ENCODE measurements around the gene SEC14L6. TPM values are rescaled to one million over a fixed set of nuclear protein-coding genes. Genes with fewer than 3 reads are reported as not detected.

SEC14L6 gene
- polyA plus RNA-seq, 1 experiment: 0.06 TPM

DNA sequence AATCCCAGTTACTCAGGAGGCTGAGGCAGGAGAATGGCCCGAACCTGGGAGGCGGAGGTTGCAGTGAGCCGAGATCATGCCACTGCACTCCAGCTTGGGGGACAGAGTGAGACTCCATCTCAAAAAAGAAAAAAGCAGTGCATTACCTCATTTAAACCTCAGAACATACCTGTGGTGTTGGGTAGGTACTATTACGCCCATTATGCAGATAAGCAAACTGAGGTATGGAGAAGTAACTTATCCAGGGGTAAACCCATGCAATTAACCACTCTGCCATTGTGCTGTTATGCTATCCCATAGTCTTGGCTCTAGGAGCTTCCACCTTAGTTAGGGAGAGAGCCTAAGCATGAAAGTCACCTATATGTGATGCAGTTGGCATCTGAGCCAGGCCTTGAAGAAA is 72.4 kb downstream of the SEC14L6 start:
- ChIA-PET CTCF (no interaction called here), POLR2A (no interaction called here)
- peaks cover 41% of the 10 kb centered on the region for H3K27me3 ChIP-seq (ENCODE audit: control insufficient read depth, insufficient read depth, low read length)
- H3K9me3 ChIP-seq (ENCODE audit: control insufficient read depth, insufficient read depth, low read length): no peaks in the 10 kb centered on the region
- H3K4me3 ChIP-seq (ENCODE audit: low read depth, low read length): no peak overlapping the region
- no peak overlapping the region for H3K27ac ChIP-seq (ENCODE audit: low read depth, low read length)
- no peak for TF ChIP-seq CTCF (IDR thresholded peaks at IDR 0.05; ENCODE audit: low read depth, low read length)
- DNase-seq (ENCODE audit: low read depth, low spot score): no peak

- H3K9me3 ChIP-seq (ENCODE audit: control insufficient read depth, insufficient read depth, low read length): no peaks in the 10 kb centered on the region
- ChIA-PET POLR2A (no interaction called here), CTCF (interaction anchor here (1.5 kb wide), 1 partner anchor 12 kb away, joined by 5 read pairs; no protein-coding TSS in a partner anchor)
- peaks cover 37% of the 10 kb centered on the region for H3K27me3 ChIP-seq (ENCODE audit: control insufficient read depth, insufficient read depth, low read length)
- DNase-seq (ENCODE audit: low read depth, low spot score): no peak
- H3K27ac ChIP-seq (ENCODE audit: low read depth, low read length): no peak overlapping the region
- no peak for TF ChIP-seq CTCF (IDR thresholded peaks at IDR 0.05; ENCODE audit: low read depth, low read length)
- no peak overlapping the region for H3K4me3 ChIP-seq (ENCODE audit: low read depth, low read length)
Observed at GRCh38 chr22:30472994-30473720, 73.4 kb downstream of the SEC14L6 start.

Other genes with a start within 250 kb of the SEC14L6 start
- 14.5 and 17.5 TPM in 2 replicates for gene TBC1D10A, start 219.8 kb downstream of the SEC14L6 start, polyA plus RNA-seq (2011; rRNA removed)
- gene SF3A1, start 189.8 kb downstream of the SEC14L6 start, polyA plus RNA-seq (2011; rRNA removed): 53.1 and 82.7 TPM in 2 replicates
- 1.6 and 1.8 TPM in 2 replicates for gene CCDC157, start 189.7 kb downstream of the SEC14L6 start, polyA plus RNA-seq (2011; rRNA removed)
- gene RNF215, start 159.3 kb downstream of the SEC14L6 start, polyA plus RNA-seq (2011; rRNA removed): 11.4 and 12.1 TPM in 2 replicates
- 15.8 and 17.7 TPM in 2 replicates for gene SEC14L2, start 149.7 kb downstream of the SEC14L6 start, polyA plus RNA-seq (2011; rRNA removed)
- 4.1 and 4.2 TPM in 2 replicates for gene MTFP1, start 121.0 kb downstream of the SEC14L6 start, polyA plus RNA-seq (2011; rRNA removed)
- not detected in 2 replicates for gene SEC14L3, start 74.7 kb downstream of the SEC14L6 start, polyA plus RNA-seq (2011; rRNA removed)
- gene SEC14L4, start 41.0 kb downstream of the SEC14L6 start, polyA plus RNA-seq (2011; rRNA removed): not detected in 2 replicates
- 0.06 and 0.14 TPM in 2 replicates for gene GAL3ST1, start 27.9 kb upstream of the SEC14L6 start, polyA plus RNA-seq (2011; rRNA removed)
- 70.2 and 90.3 TPM in 2 replicates for gene PES1, start 45.2 kb upstream of the SEC14L6 start, polyA plus RNA-seq (2011; rRNA removed)
- 6.6 and 9.1 TPM in 2 replicates for gene TCN2, start 60.4 kb upstream of the SEC14L6 start, polyA plus RNA-seq (2011; rRNA removed)
- 2.8 and 3.4 TPM in 2 replicates for gene SLC35E4, start 89.0 kb upstream of the SEC14L6 start, polyA plus RNA-seq (2011; rRNA removed)
- gene DUSP18, start 121.1 kb upstream of the SEC14L6 start, polyA plus RNA-seq (2011; rRNA removed): 13.8 and 14.5 TPM in 2 replicates
- 1.6 and 1.8 TPM in 2 replicates for gene OSBP2, start 148.1 kb upstream of the SEC14L6 start, polyA plus RNA-seq (2011; rRNA removed)